DND-41 (cell line): ENCODE data around the gene PIK3C2B.

Source experiments
- EZH2 ChIP-seq: IDR thresholded peaks from 3 replicates; pipeline ENCODE4 v1.6.1; 2012; ENCODE audit warnings: borderline replicate concordance, low read depth, mild to moderate bottlenecking, moderate library complexity, low read length, inconsistent platforms; ENCODE audit not compliant: severe bottlenecking
- TF ChIP-seq, protein P1 (sequence below): IDR thresholded peaks from 2 replicates; pipeline ENCODE4 v1.5.1; 2012; ENCODE audit warnings: borderline replicate concordance, low read length, moderate library complexity, mild to moderate bottlenecking; ENCODE audit not compliant: poor library complexity, severe bottlenecking; ENCODE audit errors: extremely low read depth

DNA sequence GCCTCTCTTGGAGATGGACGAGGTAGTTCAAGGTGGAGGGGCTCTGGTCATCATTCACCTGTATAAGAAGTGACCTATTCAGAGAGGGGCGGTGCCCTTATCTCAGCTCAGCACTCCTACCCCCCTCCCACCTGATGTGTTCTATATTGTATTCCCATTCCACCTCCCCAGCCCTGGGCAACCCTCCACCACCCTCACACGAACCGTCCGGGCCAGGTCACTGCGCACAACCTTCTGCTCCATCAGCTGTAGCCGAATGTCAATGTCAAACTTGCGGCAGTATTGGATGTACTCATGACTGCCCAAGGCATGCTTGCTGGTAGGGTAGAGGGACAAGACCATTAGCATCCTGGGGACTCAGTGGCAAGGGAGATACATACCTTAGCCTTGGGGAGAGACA is 34.3 kb downstream of the PIK3C2B start:
- TF ChIP-seq, protein P1, sequence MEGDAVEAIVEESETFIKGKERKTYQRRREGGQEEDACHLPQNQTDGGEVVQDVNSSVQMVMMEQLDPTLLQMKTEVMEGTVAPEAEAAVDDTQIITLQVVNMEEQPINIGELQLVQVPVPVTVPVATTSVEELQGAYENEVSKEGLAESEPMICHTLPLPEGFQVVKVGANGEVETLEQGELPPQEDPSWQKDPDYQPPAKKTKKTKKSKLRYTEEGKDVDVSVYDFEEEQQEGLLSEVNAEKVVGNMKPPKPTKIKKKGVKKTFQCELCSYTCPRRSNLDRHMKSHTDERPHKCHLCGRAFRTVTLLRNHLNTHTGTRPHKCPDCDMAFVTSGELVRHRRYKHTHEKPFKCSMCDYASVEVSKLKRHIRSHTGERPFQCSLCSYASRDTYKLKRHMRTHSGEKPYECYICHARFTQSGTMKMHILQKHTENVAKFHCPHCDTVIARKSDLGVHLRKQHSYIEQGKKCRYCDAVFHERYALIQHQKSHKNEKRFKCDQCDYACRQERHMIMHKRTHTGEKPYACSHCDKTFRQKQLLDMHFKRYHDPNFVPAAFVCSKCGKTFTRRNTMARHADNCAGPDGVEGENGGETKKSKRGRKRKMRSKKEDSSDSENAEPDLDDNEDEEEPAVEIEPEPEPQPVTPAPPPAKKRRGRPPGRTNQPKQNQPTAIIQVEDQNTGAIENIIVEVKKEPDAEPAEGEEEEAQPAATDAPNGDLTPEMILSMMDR = no peak
- TF ChIP-seq EZH2 = no peak
